ENCODE data around the gene ONECUT3.
"Not testable (repeated sequence)": the region's sequence is repeated elsewhere in the genome, so short reads cannot be mapped to it uniquely, and the experiment has no call there.

ONECUT3 gene

GRCh38 chr19:1796395-1797142 lies 43.3 kb downstream of the ONECUT3 start:
- no peak for TF ChIP-seq HDGF (IDR thresholded peaks at IDR 0.05; ENCODE audit: borderline replicate concordance)
- TF ChIP-seq ARNT (IDR thresholded peaks at IDR 0.05) = no peak
- no peak for TF ChIP-seq FOXK2 (IDR thresholded peaks at IDR 0.05)
- TF ChIP-seq LEF1 (IDR thresholded peaks at IDR 0.05; ENCODE audit: borderline replicate concordance) = no peak
- TF ChIP-seq ELF4 (IDR thresholded peaks at IDR 0.05) = no peak
- no peak for TF ChIP-seq L3MBTL2 (conservative IDR thresholded peaks at IDR 0.05)
- TF ChIP-seq ZNF384 (IDR thresholded peaks at IDR 0.05) = no peak
- no peak for TF ChIP-seq TARDBP (IDR thresholded peaks at IDR 0.05)
- TF ChIP-seq SUZ12 (IDR thresholded peaks at IDR 0.05) = no peak
- no peak for TF ChIP-seq NFRKB (IDR thresholded peaks at IDR 0.05)
- TF ChIP-seq, protein P1, sequence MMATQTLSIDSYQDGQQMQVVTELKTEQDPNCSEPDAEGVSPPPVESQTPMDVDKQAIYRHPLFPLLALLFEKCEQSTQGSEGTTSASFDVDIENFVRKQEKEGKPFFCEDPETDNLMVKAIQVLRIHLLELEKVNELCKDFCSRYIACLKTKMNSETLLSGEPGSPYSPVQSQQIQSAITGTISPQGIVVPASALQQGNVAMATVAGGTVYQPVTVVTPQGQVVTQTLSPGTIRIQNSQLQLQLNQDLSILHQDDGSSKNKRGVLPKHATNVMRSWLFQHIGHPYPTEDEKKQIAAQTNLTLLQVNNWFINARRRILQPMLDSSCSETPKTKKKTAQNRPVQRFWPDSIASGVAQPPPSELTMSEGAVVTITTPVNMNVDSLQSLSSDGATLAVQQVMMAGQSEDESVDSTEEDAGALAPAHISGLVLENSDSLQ (IDR thresholded peaks at IDR 0.05) = no peak
- TF ChIP-seq BHLHE40 (IDR thresholded peaks at IDR 0.05; ENCODE audit: borderline replicate concordance) = no peak
- no peak for TF ChIP-seq SP1 (IDR thresholded peaks at IDR 0.05)
- TF ChIP-seq FOXA1 (IDR thresholded peaks at IDR 0.05) = no peak
- CTCF ChIA-PET = interaction anchor here (0.6 to 2.0 kb wide), 4 partner anchors 17 to 341 kb away, joined by 3 to 8 read pairs (median 3); no protein-coding TSS in a partner anchor
- POLR2A ChIA-PET = no interaction called here
- no peak for DNase-seq (ENCODE audit: extremely low spot score)

- CTCF ChIA-PET = interaction anchor here (0.6 to 2.0 kb wide), 3 partner anchors 115 to 342 kb away, joined by 3 to 8 read pairs (median 3); no protein-coding TSS in a partner anchor
- DNase-seq (ENCODE audit: extremely low spot score); POLR2A ChIA-PET: not testable (repeated sequence)
Measured at GRCh38 chr19:1797313-1797712, 44.0 kb downstream of the ONECUT3 start.

- POLR2A ChIA-PET = no interaction called here
- CTCF ChIA-PET = no interaction called here
- no peak for DNase-seq (ENCODE audit: extremely low spot score)
- no peak for TF ChIP-seq ZNF384 (IDR thresholded peaks at IDR 0.05)
- TF ChIP-seq SP1 (IDR thresholded peaks at IDR 0.05) = no peak
- no peak for TF ChIP-seq BHLHE40 (IDR thresholded peaks at IDR 0.05; ENCODE audit: borderline replicate concordance)
- no peak for TF ChIP-seq ELF4 (IDR thresholded peaks at IDR 0.05)
- TF ChIP-seq ARNT (IDR thresholded peaks at IDR 0.05) = no peak
- no peak for TF ChIP-seq LEF1 (IDR thresholded peaks at IDR 0.05; ENCODE audit: borderline replicate concordance)
- no peak for TF ChIP-seq NFRKB (IDR thresholded peaks at IDR 0.05)
- TF ChIP-seq CTBP1 (IDR thresholded peaks at IDR 0.05; ENCODE audit: borderline replicate concordance) = no peak
Measured at GRCh38 chr19:1799695-1800342, 46.5 kb downstream of the ONECUT3 start.

DNA sequence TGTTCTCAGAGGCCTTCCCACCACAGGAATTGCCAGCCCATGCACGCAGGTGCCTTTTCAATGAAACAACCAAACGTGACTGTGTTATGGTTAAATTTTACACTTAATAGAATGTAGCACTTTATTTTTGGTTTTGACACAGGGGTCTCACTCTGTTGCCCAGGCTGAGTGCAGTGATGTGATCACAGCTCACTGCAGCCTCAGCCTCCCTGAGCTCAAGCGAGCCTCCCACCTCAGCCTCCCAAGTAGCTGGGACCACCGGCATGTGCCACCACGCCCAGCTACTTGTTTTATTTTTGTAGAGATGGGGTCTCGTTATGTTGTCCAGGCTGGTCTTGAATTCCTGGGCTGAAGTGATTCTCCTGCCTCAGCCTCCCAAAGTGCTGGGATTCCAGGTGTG lies 51.6 kb downstream of the ONECUT3 start:
- CTCF ChIA-PET = no interaction called here
- POLR2A ChIA-PET = no interaction called here

DNA sequence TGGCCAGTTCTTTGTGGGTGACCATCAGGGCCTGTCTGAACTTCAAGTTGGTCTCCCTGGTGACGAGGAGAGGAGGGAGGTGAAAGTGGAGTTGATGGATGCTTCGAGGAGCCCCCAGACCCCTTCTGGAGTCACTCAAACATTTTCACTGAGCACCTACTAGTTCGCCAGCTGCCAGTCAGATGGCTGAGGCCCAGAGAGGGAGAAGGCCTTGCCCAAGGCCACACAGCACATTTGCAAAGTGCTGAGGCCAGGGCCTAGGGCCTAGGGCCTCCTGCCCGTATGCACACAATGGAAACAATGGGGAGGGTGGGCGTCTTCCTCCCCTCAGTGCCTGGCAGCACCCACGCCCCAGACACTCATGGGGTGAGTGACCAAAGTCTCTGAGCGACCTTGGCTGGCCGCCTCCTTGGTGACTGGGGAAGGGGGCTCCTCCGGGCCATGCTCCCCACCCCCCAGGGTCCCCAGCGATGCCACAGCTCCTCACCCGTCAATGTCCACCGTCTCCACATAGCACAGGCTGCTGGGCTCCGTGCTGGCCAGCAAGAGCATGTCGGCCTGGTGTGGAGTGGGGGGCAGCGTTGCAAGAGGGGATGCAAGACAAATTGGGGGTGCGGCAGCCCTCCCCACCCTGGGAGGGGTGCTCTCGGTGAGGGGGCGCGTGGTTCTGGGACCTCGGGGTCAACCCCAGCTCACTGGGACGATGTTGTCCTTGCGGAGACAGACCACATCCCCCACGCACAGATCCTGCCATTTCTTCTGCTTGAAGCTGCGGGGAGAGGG lies 52.3 kb downstream of the ONECUT3 start:
- TF ChIP-seq CTBP1 (IDR thresholded peaks at IDR 0.05; ENCODE audit: borderline replicate concordance) = no peak
- TF ChIP-seq LEF1 (IDR thresholded peaks at IDR 0.05; ENCODE audit: borderline replicate concordance) = no peak
- TF ChIP-seq TARDBP (IDR thresholded peaks at IDR 0.05) = no peak
- TF ChIP-seq L3MBTL2 (conservative IDR thresholded peaks at IDR 0.05) = no peak
- TF ChIP-seq ELF4 (IDR thresholded peaks at IDR 0.05) = no peak
- TF ChIP-seq HDGF (IDR thresholded peaks at IDR 0.05; ENCODE audit: borderline replicate concordance) = no peak
- TF ChIP-seq SP1 (IDR thresholded peaks at IDR 0.05) = no peak
- no peak for TF ChIP-seq ZNF384 (IDR thresholded peaks at IDR 0.05)
- no peak for TF ChIP-seq FOXK2 (IDR thresholded peaks at IDR 0.05)
- TF ChIP-seq, protein P1 (IDR thresholded peaks at IDR 0.05) = no peak
- no peak for TF ChIP-seq ARNT (IDR thresholded peaks at IDR 0.05)
- TF ChIP-seq FOXA1 (IDR thresholded peaks at IDR 0.05) = no peak
- no peak for TF ChIP-seq NFRKB (IDR thresholded peaks at IDR 0.05)
- no peak for TF ChIP-seq SUZ12 (IDR thresholded peaks at IDR 0.05)
- no peak for TF ChIP-seq FOXM1 (IDR thresholded peaks at IDR 0.05; ENCODE audit: borderline replicate concordance)
- no peak for TF ChIP-seq BHLHE40 (IDR thresholded peaks at IDR 0.05; ENCODE audit: borderline replicate concordance)
- ChIA-PET CTCF (no interaction called here), POLR2A (no interaction called here)
- DNase-seq (ENCODE audit: extremely low spot score) = no peak

More for the DNA sequence above, 51.6 kb downstream of the ONECUT3 start:
- TF ChIP-seq L3MBTL2 (conservative IDR thresholded peaks at IDR 0.05) (no peak), FOXA1 (IDR thresholded peaks at IDR 0.05) (no peak), SP1 (IDR thresholded peaks at IDR 0.05) (no peak), NFRKB (IDR thresholded peaks at IDR 0.05) (no peak), SUZ12 (IDR thresholded peaks at IDR 0.05) (no peak), FOXK2 (IDR thresholded peaks at IDR 0.05) (no peak), HDGF (IDR thresholded peaks at IDR 0.05; ENCODE audit: borderline replicate concordance) (no peak), ELF4 (IDR thresholded peaks at IDR 0.05) (no peak)
- TF ChIP-seq, protein P1 (IDR thresholded peaks at IDR 0.05) = no peak
- DNase-seq (ENCODE audit: extremely low spot score) = no peak

Measured in HEK293T (cell line).